Kidney (tissue), 14 donors: ENCODE data around the gene SMKR1. TPM values are rescaled to one million over a fixed set of nuclear protein-coding genes. Genes with fewer than 3 reads are reported as not detected.

Experiments
- DNase-seq, 5 donors: peaks; one replicate each; pipeline ENCODE4 v3.0.0-alpha.2; 2013 to 2020
- FAIRE-seq: peaks from 2 replicates; lab custom pipeline; 2012; peaks lifted over from hg19 to GRCh38; lab: Jason Lieb, UNC
- H3K27ac ChIP-seq, 2 donors: one replicate each; pipeline ENCODE4 v1.7.0; 2013; ENCODE audit warnings: low read depth in 2 of 2, low read length in 2 of 2, inconsistent platforms in 1 of 2
- H3K27me3 ChIP-seq: one replicate; pipeline ENCODE4 v1.7.1; 2013; ENCODE audit warnings: low read length, inconsistent platforms; ENCODE audit not compliant: control insufficient read depth, insufficient read depth
- H3K36me3 ChIP-seq, 3 donors: one replicate each; pipeline versions ENCODE4 v1.7.0 to v1.7.1; 2013; ENCODE audit warnings: low read length in 3 of 3, control low read depth in 1 of 3, inconsistent platforms in 1 of 3; ENCODE audit not compliant: insufficient read depth in 3 of 3, control insufficient read depth in 2 of 3
- H3K4me1 ChIP-seq, 3 donors: one replicate each; pipeline versions ENCODE4 v1.7.0 to v1.7.1; 2013; ENCODE audit warnings: low read length in 3 of 3, inconsistent platforms in 1 of 3, low read depth in 1 of 3; ENCODE audit not compliant: control insufficient read depth in 2 of 3, insufficient read depth in 2 of 3
- H3K4me3 ChIP-seq, 3 donors: one replicate each; pipeline versions ENCODE4 v1.7.0 to v1.8.1; 2013; ENCODE audit warnings: low read length in 3 of 3, control low read depth in 1 of 3, inconsistent platforms in 1 of 3
- H3K9ac ChIP-seq, 3 donors: one replicate each; pipeline versions ENCODE4 v1.7.0 to v1.7.1; 2013; ENCODE audit warnings: low read length in 3 of 3, control low read depth in 1 of 3, inconsistent platforms in 1 of 3
- H3K9me3 ChIP-seq, 3 donors: one replicate each; pipeline versions ENCODE4 v1.7.0 to v1.7.1; 2013; ENCODE audit warnings: low read length in 3 of 3, control low read depth in 1 of 3, inconsistent platforms in 1 of 3; ENCODE audit not compliant: control insufficient read depth in 2 of 3, insufficient read depth in 1 of 3
- intact Hi-C: fragments of 100-400 bp; cut with DNase I; formaldehyde crosslinking; loops from one replicate; pipeline ENCODE4 v1.11.1; 2022
- polyA plus RNA-seq: library from polyadenylated mRNA; stranded (reverse); fragments of 350-450 nt; fragmentation: Illumina TruSeq; extraction: RNeasy Lipid Tissue Mini Kit (QIAGEN cat#74804); gene quantifications from one replicate; pipeline ENCODE4 v1.2.3, GENCODE V29; 2014; ENCODE audit warnings: low read depth, low replicate concordance; ENCODE audit not compliant: insufficient read depth
- total RNA-seq: library from RNA; stranded (reverse); fragmentation: NEBNext Ultra II Directional; extraction: Animal tissue kit (Norgen Biotek cat#: 25700); gene quantifications from one replicate; pipeline ENCODE4 v1.2.1, GENCODE V29; 2021
- TF ChIP-seq, protein P1 (sequence below): IDR thresholded peaks from 3 replicates; pipeline ENCODE4 v1.5.1; 2012; ENCODE audit warnings: mild to moderate bottlenecking, moderate library complexity, borderline replicate concordance; ENCODE audit not compliant: insufficient read depth; ENCODE audit errors: extremely low read depth
- donor health status: control.
- donor health status: control.
- donor health status: control.
- donor health status: control.
- donor health status: control.
- donor health status: DM: yes; HTN: yes; CAD: no.
- donor health status: Normal renal cell carcinoma (clear cell type).

Gene SMKR1
- total and polyA plus RNA-seq, 2 donors from 2014 or later = 0.63 to 3.9 TPM

- Histone ChIP-seq H3K27ac (no peak overlapping the region), H3K27me3 (no peaks in the 10 kb centered on the region), H3K9ac (no peak overlapping the region), H3K4me3 (no peak overlapping the region), H3K9me3 (no peaks in the 10 kb centered on the region), H3K4me1 (no peaks in the 10 kb centered on the region), H3K36me3 (no peaks in the 10 kb centered on the region)
- FAIRE-seq (no peak), DNase-seq (no peak)
- TF ChIP-seq, protein P1, sequence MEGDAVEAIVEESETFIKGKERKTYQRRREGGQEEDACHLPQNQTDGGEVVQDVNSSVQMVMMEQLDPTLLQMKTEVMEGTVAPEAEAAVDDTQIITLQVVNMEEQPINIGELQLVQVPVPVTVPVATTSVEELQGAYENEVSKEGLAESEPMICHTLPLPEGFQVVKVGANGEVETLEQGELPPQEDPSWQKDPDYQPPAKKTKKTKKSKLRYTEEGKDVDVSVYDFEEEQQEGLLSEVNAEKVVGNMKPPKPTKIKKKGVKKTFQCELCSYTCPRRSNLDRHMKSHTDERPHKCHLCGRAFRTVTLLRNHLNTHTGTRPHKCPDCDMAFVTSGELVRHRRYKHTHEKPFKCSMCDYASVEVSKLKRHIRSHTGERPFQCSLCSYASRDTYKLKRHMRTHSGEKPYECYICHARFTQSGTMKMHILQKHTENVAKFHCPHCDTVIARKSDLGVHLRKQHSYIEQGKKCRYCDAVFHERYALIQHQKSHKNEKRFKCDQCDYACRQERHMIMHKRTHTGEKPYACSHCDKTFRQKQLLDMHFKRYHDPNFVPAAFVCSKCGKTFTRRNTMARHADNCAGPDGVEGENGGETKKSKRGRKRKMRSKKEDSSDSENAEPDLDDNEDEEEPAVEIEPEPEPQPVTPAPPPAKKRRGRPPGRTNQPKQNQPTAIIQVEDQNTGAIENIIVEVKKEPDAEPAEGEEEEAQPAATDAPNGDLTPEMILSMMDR = no peak
- intact Hi-C loops = no loop called here
Observed at GRCh38 chr7:129557686-129558481, 55.6 kb downstream of the SMKR1 start.

- Histone ChIP-seq H3K27me3 (no peaks in the 10 kb centered on the region), H3K27ac (no peak overlapping the region), H3K4me3 (no peak overlapping the region), H3K4me1 (no peaks in the 10 kb centered on the region), H3K9ac (no peak overlapping the region), H3K9me3 (no peaks in the 10 kb centered on the region), H3K36me3 (no peaks in the 10 kb centered on the region)
- TF ChIP-seq, protein P1 = no peak
- DNase-seq (no peak), FAIRE-seq (no peak)
- intact Hi-C loops = no loop called here
Observed at GRCh38 chr7:129559564-129559963, 57.2 kb downstream of the SMKR1 start.

- FAIRE-seq (no peak), DNase-seq (no peak)
- intact Hi-C loops = no loop called here
- no peaks in the 10 kb centered on the region for H3K36me3 ChIP-seq
- H3K27me3 ChIP-seq = no peaks in the 10 kb centered on the region
- no peaks in the 10 kb centered on the region for H3K4me1 ChIP-seq
- H3K9ac ChIP-seq = no peak overlapping the region
- TF ChIP-seq, protein P1 = no peak
- H3K27ac ChIP-seq = no peak overlapping the region
- no peak overlapping the region for H3K4me3 ChIP-seq
- H3K9me3 ChIP-seq = no peaks in the 10 kb centered on the region
Observed at GRCh38 chr7:129560831-129561230, 58.5 kb downstream of the SMKR1 start.
